ENCODE data around the gene EHBP1.
A peak's percentile ranks its signal among the peaks of the same experiment; 100 is the strongest.

The EHBP1 gene

DNA sequence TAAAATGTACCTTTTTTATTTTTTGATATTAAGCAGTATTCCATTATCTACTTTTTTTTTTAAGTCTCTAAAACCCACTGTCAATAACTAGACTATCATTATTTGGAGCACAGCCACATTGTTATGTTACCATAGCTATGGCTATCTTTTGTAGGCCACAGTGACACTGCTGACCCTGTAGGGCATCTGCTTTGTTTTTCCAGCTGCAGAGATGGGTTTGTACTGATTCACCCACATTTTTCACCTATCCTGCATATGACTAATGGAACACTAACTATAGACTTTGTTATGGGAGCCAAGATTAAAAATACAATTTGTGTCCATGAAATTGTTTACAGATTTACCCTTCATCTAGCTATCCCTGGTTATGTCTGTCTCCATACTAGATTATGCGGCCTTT, 323.5 kb downstream of the EHBP1 start:
- DNase-seq: peak in 1 of 2 experiments; percentile 6

DNA sequence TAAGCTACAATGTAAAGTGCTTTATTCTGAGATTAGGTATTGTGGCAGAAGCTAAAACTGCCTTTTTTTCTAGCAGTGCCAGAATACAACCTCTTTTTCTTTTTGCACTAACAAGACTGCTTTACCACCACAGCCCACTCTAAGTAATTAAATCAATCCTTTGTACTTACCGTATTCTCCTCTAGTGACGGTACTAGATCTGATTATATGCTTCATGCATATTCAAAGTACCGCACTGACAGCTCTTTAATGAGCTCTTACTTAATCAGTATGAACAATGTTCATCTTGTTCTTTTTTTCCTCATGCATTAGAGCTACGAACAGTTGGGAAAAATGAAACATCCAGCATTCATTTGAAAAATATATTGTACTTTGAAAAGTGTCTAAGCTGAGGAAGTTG, 329.0 kb downstream of the EHBP1 start:
- no peak for DNase-seq

DNA sequence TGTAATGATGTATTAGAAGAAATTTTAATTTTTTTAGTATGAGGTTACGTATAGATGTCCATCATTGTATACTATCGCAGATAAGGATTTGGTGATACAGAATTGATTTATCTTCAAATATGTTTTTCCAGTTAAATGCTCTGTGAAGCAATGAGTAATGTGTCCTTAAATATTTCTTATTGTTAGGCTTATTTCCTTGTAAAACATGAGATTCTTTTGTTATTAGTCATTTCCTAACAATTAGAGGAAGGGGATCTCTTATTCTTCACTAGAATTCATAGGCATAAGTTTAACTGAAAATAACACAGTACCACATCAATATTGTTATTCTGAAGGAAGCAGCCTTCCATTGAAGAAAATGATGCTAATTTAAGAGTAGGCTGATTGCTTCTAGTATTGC, 329.7 kb downstream of the EHBP1 start:
- DNase-seq: no peak

DNA sequence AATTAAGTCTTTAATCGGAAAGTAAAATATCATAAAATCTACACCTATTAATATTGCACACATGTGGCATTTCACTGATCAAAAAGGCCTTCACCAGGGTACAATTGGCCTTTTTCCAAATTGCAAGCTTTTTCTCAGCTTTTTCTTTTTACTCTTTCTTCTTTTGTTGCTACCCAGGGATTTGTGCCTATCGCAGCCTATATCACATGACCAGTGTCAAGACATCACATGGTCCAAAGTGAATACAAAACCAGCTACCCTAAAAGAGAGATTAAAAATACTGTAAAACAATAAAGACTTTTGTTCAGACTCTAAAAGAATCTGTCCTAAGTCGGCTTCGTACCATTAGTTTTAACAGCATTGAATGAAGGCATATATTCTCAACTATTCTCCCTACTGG, 330.1 kb downstream of the EHBP1 start:
- no peak for DNase-seq

DNA sequence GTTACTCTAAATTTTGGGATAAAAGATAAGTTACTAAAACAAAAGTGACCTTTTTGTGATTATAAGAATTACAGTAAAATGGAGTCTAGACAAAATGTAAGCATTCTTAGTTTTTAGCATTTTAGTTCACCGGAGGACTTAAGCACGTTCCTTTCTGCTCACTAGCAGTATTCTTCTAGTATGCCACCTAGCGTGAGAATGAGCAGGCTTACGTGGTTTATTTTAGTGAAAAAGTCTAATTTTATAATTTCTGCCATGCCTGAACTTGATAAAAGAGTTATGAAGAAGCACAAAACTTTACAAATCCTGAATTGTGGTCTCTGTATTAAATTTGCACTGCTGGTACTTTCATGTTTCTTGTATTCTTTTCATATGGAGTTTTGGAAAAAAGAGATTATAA, 332.5 kb downstream of the EHBP1 start:
- DNase-seq: no peak

DNA sequence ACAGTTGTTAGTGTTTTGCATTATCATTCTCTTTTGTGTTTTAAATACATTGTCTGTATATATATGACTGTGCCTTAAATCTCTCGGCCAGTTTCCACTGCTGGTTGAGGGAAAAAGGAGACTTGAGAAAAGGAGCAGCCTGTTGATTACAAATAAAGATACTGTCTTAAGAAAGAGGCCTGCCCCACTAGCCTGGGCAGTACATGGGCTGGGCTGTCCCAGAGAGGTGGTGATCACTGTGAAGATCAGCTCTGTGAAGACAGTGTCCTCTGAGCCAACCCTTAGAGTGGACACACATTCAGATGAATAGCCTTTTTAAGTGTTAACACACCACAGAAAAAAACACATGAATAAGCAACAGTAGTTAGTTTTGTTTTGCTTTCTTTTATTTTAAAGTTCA, 335.1 kb downstream of the EHBP1 start:
- DNase-seq: no peak

DNA sequence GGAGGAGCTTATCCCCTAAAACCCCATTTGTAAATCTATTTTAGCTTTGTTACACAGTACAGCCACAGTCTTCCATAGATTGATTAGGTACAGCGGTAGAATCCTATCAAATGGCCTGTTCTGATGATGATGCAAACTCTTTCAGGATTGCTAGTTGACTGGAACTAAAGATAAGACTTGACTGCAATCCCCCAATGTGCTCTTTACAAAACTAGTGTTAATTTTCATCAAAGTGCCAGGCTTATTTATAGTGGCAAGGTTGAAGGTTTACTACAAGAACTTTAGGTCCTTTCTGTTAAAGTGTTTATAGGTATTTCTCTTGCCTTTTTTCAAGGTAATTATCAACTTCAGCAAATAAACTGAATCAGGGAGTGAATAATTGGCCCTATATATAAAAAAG, 336.1 kb downstream of the EHBP1 start:
- DNase-seq: no peak

DNA sequence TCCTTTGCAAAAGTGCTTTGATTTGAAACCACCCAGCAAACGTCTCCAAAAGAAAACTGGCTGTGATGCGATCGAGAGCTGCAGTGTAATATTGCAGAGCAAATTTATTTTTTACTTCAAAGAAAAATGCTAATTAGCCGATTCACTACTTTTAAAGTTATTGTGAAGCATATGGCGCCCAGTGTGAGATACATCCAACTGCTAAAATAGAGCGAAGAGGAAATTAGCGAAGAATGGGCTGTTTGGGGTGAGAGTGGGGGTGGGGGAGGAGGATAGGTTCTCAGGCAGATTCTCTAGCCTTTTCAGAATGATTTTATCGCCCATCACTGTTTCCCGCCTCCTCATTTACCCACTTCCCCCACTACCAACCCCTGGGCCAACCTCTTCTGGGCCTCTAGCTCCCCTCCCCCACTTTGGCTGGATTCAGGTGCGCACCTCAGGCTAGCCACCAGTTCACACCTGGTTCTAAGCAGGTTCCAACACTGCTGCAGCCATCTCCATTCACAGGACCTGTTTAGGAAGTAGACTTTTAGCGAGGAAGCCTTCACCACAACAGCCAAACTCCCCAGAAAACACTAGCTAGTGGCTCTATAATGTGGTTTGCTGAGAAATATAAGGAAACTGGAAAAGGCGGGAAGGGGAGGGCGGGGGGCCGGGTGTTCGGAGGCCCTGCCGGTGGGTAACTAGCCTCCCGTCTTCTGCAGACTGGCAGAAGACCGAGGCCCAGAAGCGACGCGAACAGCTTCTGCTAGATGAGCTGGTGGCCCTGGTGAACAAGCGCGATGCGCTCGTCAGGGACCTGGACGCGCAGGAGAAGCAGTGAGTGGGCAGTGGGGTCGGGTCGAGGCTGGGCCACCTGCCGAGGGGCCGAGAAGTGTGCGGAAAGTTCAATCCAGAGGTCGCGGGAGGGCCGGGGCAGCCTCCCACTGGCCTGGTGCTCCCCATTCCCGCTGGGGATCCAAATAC, 339.1 kb downstream of the EHBP1 start:
- DNase-seq: no peak

DNA sequence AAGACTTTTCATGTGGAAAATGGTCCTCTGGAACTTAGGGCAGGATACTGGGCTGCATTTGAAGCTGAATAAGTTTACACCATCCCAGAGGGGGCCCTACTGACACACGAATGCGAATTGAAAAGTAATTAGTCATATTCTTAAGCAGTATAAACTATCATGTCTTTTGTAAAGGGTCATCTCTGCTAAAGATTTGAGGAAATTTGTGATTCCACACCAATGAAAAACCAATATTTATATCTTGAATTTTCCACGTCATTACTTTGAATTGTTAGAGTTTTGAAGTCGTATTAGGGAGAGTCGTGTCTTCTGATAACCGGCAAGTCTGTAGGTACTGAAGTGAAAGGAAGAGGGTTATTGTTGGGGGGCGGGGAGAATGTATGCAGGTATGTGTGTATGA, 341.0 kb downstream of the EHBP1 start:
- no peak for DNase-seq

DNA sequence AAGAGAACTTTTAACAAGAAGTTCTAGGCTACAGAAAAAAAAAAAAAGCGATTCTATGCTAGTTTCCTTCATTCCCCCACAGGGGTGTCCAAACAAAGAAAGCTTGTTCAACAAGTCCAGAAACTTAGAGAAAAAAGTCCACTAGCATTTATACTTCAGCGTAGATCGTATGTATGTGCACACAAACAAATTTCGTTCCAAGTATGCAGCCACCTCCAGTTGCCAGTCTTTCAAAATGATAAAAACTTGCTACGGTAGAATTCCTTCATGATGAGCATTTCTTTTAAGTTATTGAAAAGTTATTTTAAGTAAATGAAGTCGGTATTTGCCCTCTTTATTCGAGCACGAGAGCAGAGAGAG, 341.4 kb downstream of the EHBP1 start:
- DNase-seq: no peak

DNA sequence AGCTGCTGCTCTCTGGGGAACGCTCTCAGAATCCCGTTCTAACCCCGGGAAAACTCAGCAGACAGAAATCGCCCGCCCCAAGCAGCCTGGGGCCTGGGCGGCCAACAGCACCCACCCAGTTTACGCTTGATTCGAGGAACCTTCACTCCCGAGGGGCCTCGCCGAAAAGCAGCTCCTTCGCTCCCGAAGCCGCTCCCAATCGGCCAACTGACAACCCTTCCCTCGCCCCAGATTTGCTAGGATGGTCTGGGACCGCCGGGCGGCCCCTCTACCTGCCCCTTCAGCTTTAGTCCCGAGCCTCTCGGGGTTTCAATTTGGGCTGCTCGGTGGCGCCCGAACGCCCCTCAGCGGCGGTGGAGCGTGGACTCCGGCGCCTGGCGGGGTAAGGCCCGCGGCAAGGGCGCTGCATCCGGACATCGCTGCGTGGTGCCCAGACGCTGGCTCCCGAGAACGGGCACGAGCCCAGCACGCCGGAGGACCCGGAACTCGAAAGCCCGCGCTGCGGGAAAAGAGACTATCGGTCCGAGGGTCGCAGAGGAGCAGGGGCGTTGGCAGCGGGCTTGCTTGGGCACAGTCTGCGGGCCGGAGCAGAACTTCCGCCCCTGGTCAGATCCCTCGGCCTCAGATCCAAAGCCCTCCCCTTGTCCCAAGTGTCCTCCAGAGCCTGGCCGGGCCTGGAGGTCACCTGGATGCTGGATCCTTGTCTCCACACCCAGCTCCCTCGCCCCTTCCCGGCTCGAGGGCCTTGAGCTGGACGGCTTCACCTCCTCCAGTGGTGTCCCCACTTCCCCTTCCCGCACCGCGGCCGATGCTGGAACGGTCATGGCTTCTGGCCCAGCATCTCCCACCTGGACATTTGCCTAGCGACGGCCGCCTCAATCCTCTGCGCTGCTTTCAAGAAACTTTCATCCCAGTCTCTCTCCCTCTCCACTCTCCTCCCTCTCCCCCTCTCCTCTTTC, 342.1 kb downstream of the EHBP1 start:
- DNase-seq: no peak

DNA sequence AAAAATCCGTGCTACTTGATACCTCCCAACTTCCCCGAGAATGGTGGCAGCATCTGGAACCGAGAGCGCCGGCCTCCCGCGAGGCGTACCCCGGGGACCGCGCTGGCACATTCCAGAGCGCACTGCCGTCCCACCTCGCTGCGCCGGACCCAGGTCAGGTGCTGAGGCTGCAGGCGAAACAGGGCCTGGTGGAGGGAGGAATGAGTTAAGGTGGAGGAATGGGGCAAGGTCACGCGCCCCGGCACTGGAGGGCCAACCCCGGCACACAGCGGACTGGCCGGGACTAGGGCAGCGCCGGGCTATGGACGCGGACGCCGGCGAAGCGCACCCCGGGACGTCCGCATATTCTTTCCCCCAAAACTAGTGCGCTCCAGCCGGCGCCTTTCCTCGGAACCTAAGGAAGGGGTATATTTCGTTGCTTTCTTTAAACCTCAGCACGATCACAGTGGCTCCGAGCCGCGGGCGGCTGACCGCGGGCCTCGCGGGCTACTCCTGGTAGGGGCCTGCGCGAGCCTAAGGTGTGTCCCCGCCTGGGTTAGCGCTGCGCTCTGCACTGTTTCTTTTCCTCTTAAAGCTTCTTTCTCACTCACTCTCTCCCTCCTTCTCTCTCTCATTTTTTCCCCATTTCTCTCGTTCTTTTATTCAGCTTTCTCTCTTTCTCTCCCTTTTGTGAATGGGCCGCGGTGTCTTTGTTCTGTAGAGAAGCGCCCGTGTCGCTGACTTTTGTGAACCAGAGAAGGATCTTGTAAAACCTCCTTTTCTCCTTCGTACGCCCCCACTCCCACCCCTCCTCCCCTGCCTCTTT, 343.1 kb downstream of the EHBP1 start:
- no peak for DNase-seq

DNA sequence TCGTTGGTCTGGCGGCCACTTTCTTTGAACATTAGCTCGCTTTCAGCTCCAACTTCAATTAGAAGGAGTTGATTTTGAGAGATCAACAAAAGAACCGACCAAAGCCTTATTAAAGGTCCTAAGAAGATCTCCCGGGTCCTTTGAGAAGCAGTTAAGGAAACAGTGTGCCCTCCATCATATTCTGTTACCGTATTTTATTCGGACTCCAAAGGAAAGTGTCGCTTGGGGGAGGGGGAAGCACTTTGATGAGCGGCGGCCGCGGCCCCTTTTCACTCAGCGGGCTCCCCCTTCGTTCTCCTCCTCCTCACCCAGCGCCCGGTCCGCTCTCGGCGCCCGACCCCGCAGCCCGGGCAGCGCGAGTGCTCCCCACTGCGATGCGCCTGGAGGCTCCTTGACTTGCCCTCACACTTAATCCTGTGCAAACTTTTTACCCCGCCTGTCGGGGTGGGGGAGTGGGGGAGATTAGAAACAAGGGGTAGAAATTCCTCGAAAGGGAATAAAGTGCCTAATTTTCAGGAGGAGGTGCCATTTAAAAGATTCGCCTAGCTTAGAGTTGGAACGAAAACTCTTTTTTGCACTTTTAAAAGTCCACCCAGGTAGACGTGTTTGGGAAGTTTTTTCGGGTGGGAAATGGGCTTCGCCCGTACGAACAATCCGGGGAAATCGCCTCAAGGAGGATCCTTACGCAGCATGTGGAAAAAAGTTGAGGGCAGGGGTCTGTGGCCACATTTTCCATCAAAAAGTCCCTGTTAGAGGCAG, 343.9 kb downstream of the EHBP1 start:
- no peak for DNase-seq

DNA sequence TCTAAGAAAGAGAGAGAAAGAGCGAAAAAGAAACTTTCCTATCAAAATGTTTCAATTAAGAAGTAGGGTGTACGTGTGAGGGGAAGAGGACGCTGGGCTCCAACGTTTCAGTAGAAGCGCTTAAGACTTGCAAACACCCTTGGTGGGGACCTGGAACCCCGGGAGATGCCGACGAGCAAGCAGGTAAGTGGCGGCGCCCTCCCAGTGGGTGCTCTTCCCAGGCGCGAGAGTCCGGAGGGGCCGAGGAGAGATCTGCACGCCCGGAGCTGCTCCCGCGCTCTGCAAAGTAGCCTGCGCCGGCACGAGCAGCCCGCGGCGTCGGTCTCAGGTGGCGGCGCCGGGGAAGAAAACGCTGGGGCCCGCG, 344.4 kb downstream of the EHBP1 start:
- DNase-seq: peak in 1 of 2 experiments; percentile 27

DNA sequence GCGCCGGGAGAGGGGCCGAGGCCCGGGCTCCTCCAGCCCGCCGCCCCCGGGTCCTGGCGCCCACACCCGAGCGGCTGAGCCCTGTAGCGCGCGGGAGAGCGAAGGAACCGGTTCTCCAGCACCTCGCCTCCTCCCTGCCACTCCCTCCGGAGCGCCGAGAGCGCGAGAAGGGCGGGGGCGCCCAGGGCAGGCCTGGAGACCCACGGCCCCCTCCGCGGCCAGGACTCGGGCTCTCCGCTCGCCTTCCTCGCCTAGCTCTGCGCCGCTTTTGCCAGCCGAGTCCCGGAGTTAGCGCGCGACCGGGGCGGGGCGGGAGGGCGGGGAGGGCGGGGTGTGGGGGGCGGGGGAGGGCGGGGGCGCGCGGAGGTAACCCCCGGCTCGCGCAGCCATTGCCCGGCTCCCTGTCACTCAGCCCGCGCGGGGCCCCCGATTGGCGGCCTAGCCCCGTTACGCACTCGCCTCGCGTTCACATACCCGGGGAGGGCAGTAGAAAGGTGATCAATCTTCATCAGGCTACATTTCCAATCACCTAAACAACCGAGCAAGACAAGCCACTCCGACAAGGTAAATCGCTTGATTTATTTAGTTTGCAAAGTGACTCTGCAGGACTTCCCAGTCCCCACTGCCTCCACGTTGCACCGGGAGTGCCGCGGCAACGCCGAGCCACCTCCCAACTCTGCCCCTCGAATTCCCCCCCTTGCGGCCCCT, 345.0 kb downstream of the EHBP1 start, which contains the start of gene OTX1:
Gene OTX1 (plus strand): TSS at position 497 of the 708 bp plus-strand sequence. CDS start 2,161 bp downstream, outside the sequence.
- DNase-seq: peak; percentile 62 to 77

DNA sequence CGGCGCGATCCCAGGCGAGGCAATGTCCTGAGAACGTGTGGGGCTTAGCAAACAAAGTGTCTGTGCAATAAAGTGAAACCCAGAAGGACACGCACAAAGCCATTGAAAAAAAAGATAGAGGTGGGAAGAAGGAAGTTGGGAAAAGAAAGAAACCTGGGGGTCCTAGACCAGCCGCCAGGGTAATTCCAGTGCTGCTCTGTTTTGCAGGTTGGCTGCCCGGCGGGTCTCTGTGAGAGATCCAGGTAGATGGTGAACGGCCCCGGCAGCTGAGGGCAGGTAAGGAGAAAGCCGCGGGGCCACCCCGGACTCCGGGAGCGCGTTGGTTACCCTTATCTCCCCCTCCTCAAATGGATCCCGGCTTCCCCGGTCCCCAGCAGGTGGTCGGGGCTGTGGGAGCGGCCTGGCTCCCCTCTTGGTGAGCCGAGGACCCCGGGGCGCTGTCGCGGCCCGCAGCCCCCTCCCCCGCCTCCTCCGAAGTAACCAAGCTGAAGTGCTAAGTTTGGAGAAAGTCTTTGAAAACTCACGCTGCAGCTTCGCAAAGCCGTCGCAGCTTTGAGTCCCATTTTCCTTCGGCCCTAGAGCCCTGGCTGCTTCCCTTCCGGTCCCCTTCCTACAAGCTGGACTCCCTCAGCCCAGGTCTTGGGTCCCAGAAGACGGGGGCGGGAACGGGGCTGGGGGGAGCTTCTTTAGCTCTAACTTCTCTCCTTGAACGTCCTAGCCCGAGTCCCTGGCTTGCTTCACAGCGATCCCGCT, 345.7 kb downstream of the EHBP1 start:
- DNase-seq: no peak

DNA sequence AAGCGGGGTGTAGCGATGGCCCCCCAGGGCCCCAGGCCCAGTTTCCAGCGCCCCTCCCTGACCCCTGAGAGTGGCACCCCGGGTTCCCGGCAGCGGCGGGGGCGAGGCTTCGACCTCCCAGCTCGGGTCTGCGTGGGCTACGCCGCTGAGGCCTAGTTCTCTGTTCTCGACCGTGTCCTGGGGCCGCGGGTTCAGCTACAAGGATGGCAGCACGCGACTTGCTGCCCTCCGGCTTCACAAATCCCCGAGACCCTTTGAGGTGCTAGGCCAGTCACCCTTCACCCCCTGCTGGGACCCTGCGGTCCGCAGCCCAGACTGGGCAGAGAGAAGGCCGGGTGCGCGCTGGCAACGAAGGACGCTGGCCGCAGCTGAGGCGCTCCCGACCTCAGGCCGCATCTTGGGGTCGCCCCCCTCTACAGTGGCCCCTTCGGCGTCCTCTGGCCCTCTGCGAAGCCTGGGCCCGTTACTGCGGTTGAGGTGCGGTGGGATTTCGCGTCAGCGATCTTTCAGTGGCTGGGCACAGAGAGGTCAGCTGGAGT, 346.4 kb downstream of the EHBP1 start:
- DNase-seq: no peak

DNA sequence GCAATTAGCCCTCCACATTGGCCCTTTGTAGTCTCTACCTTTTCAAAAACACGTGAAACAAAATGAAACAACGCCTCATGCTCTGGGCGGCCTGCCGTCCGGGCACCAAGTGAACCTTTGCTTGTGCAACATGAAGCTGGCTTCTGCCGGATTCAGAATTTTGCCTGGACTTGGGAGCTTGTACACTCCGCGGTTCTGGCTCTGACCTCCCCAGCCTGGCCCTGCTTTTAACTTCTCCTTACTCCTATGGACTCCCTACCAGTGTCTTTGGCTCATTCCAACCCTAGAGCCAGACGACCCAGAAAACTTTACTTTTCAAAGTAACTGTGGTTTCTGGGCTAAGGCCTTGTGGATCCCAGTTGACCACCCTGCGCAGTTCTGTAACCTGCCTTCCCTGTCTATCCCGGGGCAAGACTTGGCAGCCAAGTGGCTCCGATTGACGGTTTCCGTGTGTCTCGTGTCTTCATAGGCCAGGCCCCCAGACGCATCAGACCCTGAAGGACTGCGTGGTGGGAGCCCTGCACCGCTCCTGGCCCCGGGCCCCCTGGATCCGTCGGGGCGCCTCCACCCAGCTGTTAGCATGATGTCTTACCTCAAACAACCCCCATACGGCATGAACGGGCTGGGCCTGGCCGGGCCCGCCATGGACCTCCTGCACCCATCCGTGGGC, 347.0 kb downstream of the EHBP1 start:
- DNase-seq: no peak

DNA sequence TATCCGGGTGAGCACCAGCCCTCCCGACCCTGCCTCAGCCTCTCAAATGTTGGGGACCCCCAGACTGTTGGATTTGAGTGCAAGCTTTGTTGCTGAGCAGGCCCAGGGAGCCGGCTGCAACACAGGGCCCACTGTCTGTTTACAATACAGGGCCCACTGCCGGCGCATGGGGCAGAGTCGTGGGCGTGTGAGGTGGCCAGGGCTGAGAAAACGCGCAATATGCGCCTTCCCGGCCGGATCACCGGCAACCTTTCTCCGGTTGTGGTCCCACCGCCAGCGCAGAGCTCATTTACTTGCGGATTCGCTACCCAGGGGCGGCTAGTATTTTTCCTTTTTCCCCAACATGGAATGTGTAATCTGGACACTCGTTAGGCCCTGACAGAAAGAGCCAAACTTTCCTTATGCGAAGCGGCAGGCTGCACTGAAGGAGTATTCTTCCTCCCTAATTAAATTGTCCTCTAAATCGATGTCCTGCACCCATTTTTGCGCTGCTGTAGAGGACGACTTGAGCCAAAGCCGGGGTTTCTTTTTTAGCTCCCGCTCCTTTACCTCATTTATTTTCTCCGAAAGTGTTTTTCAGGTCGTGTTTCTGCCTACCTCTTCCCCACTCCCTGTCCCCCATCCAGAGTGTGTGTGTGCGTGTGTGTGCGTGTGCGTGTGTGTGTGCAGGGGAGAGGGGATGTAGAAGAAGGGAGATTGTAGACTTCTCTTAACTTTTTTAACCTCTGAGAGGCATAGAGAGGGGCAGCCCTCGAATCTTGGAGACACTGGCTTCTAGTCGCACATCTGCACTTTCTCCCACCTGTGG, 347.8 kb downstream of the EHBP1 start:
- DNase-seq: no peak
